ENCODE results near the gene LYG2. TPM values are rescaled to one million over a fixed set of nuclear protein-coding genes. Genes with fewer than 3 reads are reported as not detected.
"Not testable (repeated sequence)": the region's sequence is repeated elsewhere in the genome, so short reads cannot be mapped to it uniquely, and the experiment has no call there.

LYG2 gene
- total and polyA plus RNA-seq, 5 donors from 2014 or later: not detected

- not testable (repeated sequence) for H3K4me3 Mint-ChIP-seq
Measured at GRCh38 chr2:99278195-99278765, 22.8 kb upstream of the LYG2 start.

GRCh38 chr2:99275882-99276281 lies 20.4 kb upstream of the LYG2 start:
- H3K27ac ChIP-seq (ENCODE audit: insufficient read depth, low read length, poor library complexity, severe bottlenecking): no peak overlapping the region
- DNase-seq (no peak), ATAC-seq (ENCODE audit: low read depth in 2 of 2) (no peak)
- no peaks in the 10 kb centered on the region for H3K4me1 Mint-ChIP-seq
- no peaks in the 10 kb centered on the region for H3K4me1 ChIP-seq (ENCODE audit: control insufficient read depth, insufficient read depth, low read length, poor library complexity, severe bottlenecking)
- H3K27me3 ChIP-seq (ENCODE audit: control insufficient read depth, insufficient read depth, low read length): no peaks in the 10 kb centered on the region
- no peak overlapping the region for H3K4me3 Mint-ChIP-seq
- H3K36me3 ChIP-seq (ENCODE audit: control insufficient read depth, insufficient read depth, low read length): no peaks in the 10 kb centered on the region
- H3K27ac Mint-ChIP-seq: no peak overlapping the region
- no peak overlapping the region for H3K4me3 ChIP-seq (ENCODE audit: low read depth, low read length)
- peaks cover 0 to 20% (median 6%) of the 10 kb centered on the region in 7 donors for H3K9me3 Mint-ChIP-seq
- H3K9me3 ChIP-seq (ENCODE audit: control insufficient read depth in 2 of 2, low read length in 2 of 2): peaks cover 3 to 4% of the 10 kb centered on the region in 2 experiments
- H3K36me3 Mint-ChIP-seq: peaks cover 19% of the 10 kb centered on the region
- no peaks in the 10 kb centered on the region for H3K27me3 Mint-ChIP-seq

More at GRCh38 chr2:99278195-99278765, 22.8 kb upstream of the LYG2 start:
- not testable (repeated sequence) for DNase-seq; H3K4me1 Mint-ChIP-seq; H3K36me3 ChIP-seq (ENCODE audit: control insufficient read depth, insufficient read depth, low read length); H3K27me3 Mint-ChIP-seq; H3K4me1 ChIP-seq (ENCODE audit: control insufficient read depth, insufficient read depth, low read length, poor library complexity, severe bottlenecking); H3K27me3 ChIP-seq (ENCODE audit: control insufficient read depth, insufficient read depth, low read length); ATAC-seq (ENCODE audit: low read depth in 2 of 2); H3K27ac Mint-ChIP-seq; H3K9me3 ChIP-seq (ENCODE audit: control insufficient read depth in 2 of 2, low read length in 2 of 2); H3K4me3 ChIP-seq (ENCODE audit: low read depth, low read length); H3K27ac ChIP-seq (ENCODE audit: insufficient read depth, low read length, poor library complexity, severe bottlenecking)
- Mint-ChIP-seq H3K36me3 (peaks cover 19% of the 10 kb centered on the region), H3K9me3 (peaks cover 0 to 15% (median 0%) of the 10 kb centered on the region in 7 donors)

GRCh38 chr2:99261242-99261641 lies 5.8 kb upstream of the LYG2 start:
- Histone ChIP-seq H3K4me1 (ENCODE audit: control insufficient read depth, insufficient read depth, low read length, poor library complexity, severe bottlenecking) (no peaks in the 10 kb centered on the region), H3K36me3 (ENCODE audit: control insufficient read depth, insufficient read depth, low read length) (no peaks in the 10 kb centered on the region), H3K27ac (ENCODE audit: insufficient read depth, low read length, poor library complexity, severe bottlenecking) (no peak overlapping the region), H3K27me3 (ENCODE audit: control insufficient read depth, insufficient read depth, low read length) (no peaks in the 10 kb centered on the region), H3K4me3 (ENCODE audit: low read depth, low read length) (no peak overlapping the region), H3K9me3 (ENCODE audit: control insufficient read depth in 2 of 2, low read length in 2 of 2) (no peaks in the 10 kb centered on the region)
- no peaks in the 10 kb centered on the region for H3K4me1 Mint-ChIP-seq
- peaks cover 11% of the 10 kb centered on the region for H3K36me3 Mint-ChIP-seq
- DNase-seq: no peak
- H3K27me3 Mint-ChIP-seq: no peaks in the 10 kb centered on the region
- no peak for ATAC-seq (ENCODE audit: low read depth in 2 of 2)
- H3K27ac Mint-ChIP-seq: no peak overlapping the region
- H3K9me3 Mint-ChIP-seq: no peaks in the 10 kb centered on the region
- H3K4me3 Mint-ChIP-seq: no peak overlapping the region

GRCh38 chr2:99260184-99260583 lies 4.7 kb upstream of the LYG2 start:
- Histone ChIP-seq H3K9me3 (ENCODE audit: control insufficient read depth in 2 of 2, low read length in 2 of 2) (no peaks in the 10 kb centered on the region), H3K4me1 (ENCODE audit: control insufficient read depth, insufficient read depth, low read length, poor library complexity, severe bottlenecking) (no peaks in the 10 kb centered on the region), H3K4me3 (ENCODE audit: low read depth, low read length) (no peak overlapping the region), H3K27ac (ENCODE audit: insufficient read depth, low read length, poor library complexity, severe bottlenecking) (no peak overlapping the region), H3K27me3 (ENCODE audit: control insufficient read depth, insufficient read depth, low read length) (no peaks in the 10 kb centered on the region), H3K36me3 (ENCODE audit: control insufficient read depth, insufficient read depth, low read length) (no peaks in the 10 kb centered on the region)
- no peak overlapping the region for H3K27ac Mint-ChIP-seq
- DNase-seq: no peak
- H3K4me1 Mint-ChIP-seq: no peaks in the 10 kb centered on the region
- H3K9me3 Mint-ChIP-seq: no peaks in the 10 kb centered on the region
- no peak for ATAC-seq (ENCODE audit: low read depth in 2 of 2)
- no peaks in the 10 kb centered on the region for H3K27me3 Mint-ChIP-seq
- peaks cover 8% of the 10 kb centered on the region for H3K36me3 Mint-ChIP-seq
- no peak overlapping the region for H3K4me3 Mint-ChIP-seq

GRCh38 chr2:99259465-99259864 lies 4.0 kb upstream of the LYG2 start:
- no peaks in the 10 kb centered on the region for H3K4me1 Mint-ChIP-seq
- no peaks in the 10 kb centered on the region for H3K9me3 Mint-ChIP-seq
- peaks cover 8% of the 10 kb centered on the region for H3K36me3 Mint-ChIP-seq
- no peak for DNase-seq
- no peak overlapping the region for H3K4me3 Mint-ChIP-seq
- no peaks in the 10 kb centered on the region for H3K9me3 ChIP-seq (ENCODE audit: control insufficient read depth in 2 of 2, low read length in 2 of 2)
- H3K27me3 Mint-ChIP-seq: no peaks in the 10 kb centered on the region
- H3K27me3 ChIP-seq (ENCODE audit: control insufficient read depth, insufficient read depth, low read length): no peaks in the 10 kb centered on the region
- H3K27ac ChIP-seq (ENCODE audit: insufficient read depth, low read length, poor library complexity, severe bottlenecking): no peak overlapping the region
- no peak for ATAC-seq (ENCODE audit: low read depth in 2 of 2)
- no peak overlapping the region for H3K27ac Mint-ChIP-seq
- H3K36me3 ChIP-seq (ENCODE audit: control insufficient read depth, insufficient read depth, low read length): no peaks in the 10 kb centered on the region
- no peaks in the 10 kb centered on the region for H3K4me1 ChIP-seq (ENCODE audit: control insufficient read depth, insufficient read depth, low read length, poor library complexity, severe bottlenecking)
- H3K4me3 ChIP-seq (ENCODE audit: low read depth, low read length): no peak overlapping the region

GRCh38 chr2:99256677-99257076 lies 1.2 kb upstream of the LYG2 start:
- no peak overlapping the region for H3K27ac ChIP-seq (ENCODE audit: insufficient read depth, low read length, poor library complexity, severe bottlenecking)
- Mint-ChIP-seq H3K27ac (no peak overlapping the region), H3K27me3 (no peaks in the 10 kb centered on the region), H3K36me3 (no peaks in the 10 kb centered on the region), H3K4me3 (no peak overlapping the region), H3K9me3 (no peaks in the 10 kb centered on the region), H3K4me1 (no peaks in the 10 kb centered on the region)
- DNase-seq (no peak), ATAC-seq (ENCODE audit: low read depth in 2 of 2) (no peak)
- H3K4me1 ChIP-seq (ENCODE audit: control insufficient read depth, insufficient read depth, low read length, poor library complexity, severe bottlenecking): no peaks in the 10 kb centered on the region
- H3K9me3 ChIP-seq (ENCODE audit: control insufficient read depth in 2 of 2, low read length in 2 of 2): no peaks in the 10 kb centered on the region
- H3K4me3 ChIP-seq (ENCODE audit: low read depth, low read length): no peak overlapping the region
- no peaks in the 10 kb centered on the region for H3K36me3 ChIP-seq (ENCODE audit: control insufficient read depth, insufficient read depth, low read length)
- H3K27me3 ChIP-seq (ENCODE audit: control insufficient read depth, insufficient read depth, low read length): no peaks in the 10 kb centered on the region

- Mint-ChIP-seq H3K27me3 (no peaks in the 10 kb centered on the region), H3K4me1 (no peaks in the 10 kb centered on the region), H3K27ac (no peak overlapping the region), H3K36me3 (peaks cover 9% of the 10 kb centered on the region), H3K9me3 (peaks cover 0 to 4% (median 0%) of the 10 kb centered on the region in 7 donors), H3K4me3 (no peak overlapping the region)
- ATAC-seq (ENCODE audit: low read depth in 2 of 2): no peak
- Histone ChIP-seq H3K4me1 (ENCODE audit: control insufficient read depth, insufficient read depth, low read length, poor library complexity, severe bottlenecking) (no peaks in the 10 kb centered on the region), H3K4me3 (ENCODE audit: low read depth, low read length) (no peak overlapping the region), H3K27me3 (ENCODE audit: control insufficient read depth, insufficient read depth, low read length) (no peaks in the 10 kb centered on the region), H3K27ac (ENCODE audit: insufficient read depth, low read length, poor library complexity, severe bottlenecking) (no peak overlapping the region), H3K36me3 (ENCODE audit: control insufficient read depth, insufficient read depth, low read length) (no peaks in the 10 kb centered on the region), H3K9me3 (ENCODE audit: control insufficient read depth in 2 of 2, low read length in 2 of 2) (no peaks in the 10 kb centered on the region)
- no peak for DNase-seq
Measured at GRCh38 chr2:99249951-99250350, 5.5 kb downstream of the LYG2 start.

- no peak for DNase-seq
- Histone ChIP-seq H3K9me3 (ENCODE audit: control insufficient read depth in 2 of 2, low read length in 2 of 2) (no peaks in the 10 kb centered on the region), H3K36me3 (ENCODE audit: control insufficient read depth, insufficient read depth, low read length) (no peaks in the 10 kb centered on the region), H3K4me1 (ENCODE audit: control insufficient read depth, insufficient read depth, low read length, poor library complexity, severe bottlenecking) (no peaks in the 10 kb centered on the region), H3K4me3 (ENCODE audit: low read depth, low read length) (no peak overlapping the region), H3K27me3 (ENCODE audit: control insufficient read depth, insufficient read depth, low read length) (no peaks in the 10 kb centered on the region), H3K27ac (ENCODE audit: insufficient read depth, low read length, poor library complexity, severe bottlenecking) (no peak overlapping the region)
- no peaks in the 10 kb centered on the region for H3K27me3 Mint-ChIP-seq
- ATAC-seq (ENCODE audit: low read depth in 2 of 2): no peak
- H3K4me1 Mint-ChIP-seq: no peaks in the 10 kb centered on the region
- H3K36me3 Mint-ChIP-seq: peaks cover 15% of the 10 kb centered on the region
- no peak overlapping the region for H3K27ac Mint-ChIP-seq
- H3K9me3 Mint-ChIP-seq: no peaks in the 10 kb centered on the region
- no peak overlapping the region for H3K4me3 Mint-ChIP-seq
Measured at GRCh38 chr2:99242151-99242550, 13.3 kb downstream of the LYG2 start.
